Left kidney (tissue), 2 donors: ENCODE measurements around the gene TPSD1. TPM values are rescaled to one million over a fixed set of nuclear protein-coding genes. Genes with fewer than 3 reads are reported as not detected.
"Not testable (repeated sequence)": the region's sequence is repeated elsewhere in the genome, so short reads cannot be mapped to it uniquely, and the experiment has no call there.

ENCODE experiments used
- DNase-seq: peaks from one replicate; pipeline ENCODE4 v3.0.0-alpha.2; 2013
- polyA plus RNA-seq: library from polyadenylated mRNA; unstranded; fragments of 120-200 nt; gene quantifications from one replicate; pipeline ENCODE4 v1.2.1, GENCODE V29; 2013; ENCODE audit not compliant: insufficient read length

The TPSD1 gene
- polyA plus RNA-seq, 1 donor, result not detected

GRCh38 chr16:1241081-1241480, 14.8 kb upstream of the TPSD1 start:
- not testable (repeated sequence) for DNase-seq

- not testable (repeated sequence) for DNase-seq
Measured at GRCh38 chr16:1243363-1243762, 12.5 kb upstream of the TPSD1 start.

- not testable (repeated sequence) for DNase-seq
Measured at GRCh38 chr16:1243907-1244850, 11.7 kb upstream of the TPSD1 start.

- no peak for DNase-seq
Measured at GRCh38 chr16:1244881-1245280, 11.0 kb upstream of the TPSD1 start.

- no peak for DNase-seq
Measured at GRCh38 chr16:1245452-1246020, 10.3 kb upstream of the TPSD1 start.

GRCh38 chr16:1247903-1248537, 7.8 kb upstream of the TPSD1 start:
- not testable (repeated sequence) for DNase-seq

- not testable (repeated sequence) for DNase-seq
Measured at GRCh38 chr16:1249031-1249755, 6.7 kb upstream of the TPSD1 start.

GRCh38 chr16:1253701-1254364, 2.0 kb upstream of the TPSD1 start:
- not testable (repeated sequence) for DNase-seq

GRCh38 chr16:1254821-1255220, 1.0 kb upstream of the TPSD1 start:
- not testable (repeated sequence) for DNase-seq

- not testable (repeated sequence) for DNase-seq
Measured at GRCh38 chr16:1256296-1256873, 516 bp downstream of the TPSD1 start.

- DNase-seq, result no peak
Measured at GRCh38 chr16:1256874-1257322, 1.0 kb downstream of the TPSD1 start.

- DNase-seq, result no peak
Measured at GRCh38 chr16:1257561-1258224, 1.8 kb downstream of the TPSD1 start.

- DNase-seq, result no peak
Measured at GRCh38 chr16:1258225-1258600, 2.3 kb downstream of the TPSD1 start.

GRCh38 chr16:1258906-1259759, 3.3 kb downstream of the TPSD1 start:
- no peak for DNase-seq

GRCh38 chr16:1259760-1260068, 3.8 kb downstream of the TPSD1 start:
- no peak for DNase-seq

- DNase-seq, result no peak
Measured at GRCh38 chr16:1260101-1260680, 4.3 kb downstream of the TPSD1 start.

GRCh38 chr16:1261131-1261892, 5.4 kb downstream of the TPSD1 start:
- no peak for DNase-seq

GRCh38 chr16:1262210-1262845, 6.5 kb downstream of the TPSD1 start:
- no peak for DNase-seq
